Stimulated activated CD4-positive, alpha-beta T cell treated with anti-CD3 and anti-CD28 coated beads, Interleukin-1b, Interleukin-23, amount 100 ng/mL, for 4 hours (primary cell): ENCODE measurements around the gene DKK3.

Experiments
- DNase-seq, 2 donors: peaks; one replicate each; pipeline ENCODE4 v3.0.0-alpha.2; 2020; ENCODE audit warnings: low read depth in 2 of 2

Gene DKK3

GRCh38 chr11:11944444-11944843, 64.0 kb downstream of the DKK3 start:
- no peak for DNase-seq

- no peak for DNase-seq
These were observed 65.8 kb downstream of the DKK3 start for GRCh38 chr11:11942668-11943067.

GRCh38 chr11:11940551-11940950, 67.9 kb downstream of the DKK3 start:
- DNase-seq: no peak

GRCh38 chr11:11937957-11938356, 70.5 kb downstream of the DKK3 start:
- no peak for DNase-seq

GRCh38 chr11:11937433-11937832, 71.0 kb downstream of the DKK3 start:
- no peak for DNase-seq

- no peak for DNase-seq
These were observed 72.9 kb downstream of the DKK3 start for GRCh38 chr11:11935536-11935935.

GRCh38 chr11:11931461-11932055, 76.9 kb downstream of the DKK3 start:
- DNase-seq: no peak

GRCh38 chr11:11929920-11930319, 78.5 kb downstream of the DKK3 start:
- no peak for DNase-seq

- no peak for DNase-seq
These were observed 84.6 kb downstream of the DKK3 start for GRCh38 chr11:11923828-11924227.

- DNase-seq: no peak
These were observed 91.4 kb downstream of the DKK3 start for GRCh38 chr11:11916981-11917399.

GRCh38 chr11:11915625-11916024, 92.8 kb downstream of the DKK3 start:
- DNase-seq: no peak

- DNase-seq: no peak
These were observed 95.0 kb downstream of the DKK3 start for GRCh38 chr11:11913395-11913794.
